ENCODE measurements around the gene AFMID.

DNA sequence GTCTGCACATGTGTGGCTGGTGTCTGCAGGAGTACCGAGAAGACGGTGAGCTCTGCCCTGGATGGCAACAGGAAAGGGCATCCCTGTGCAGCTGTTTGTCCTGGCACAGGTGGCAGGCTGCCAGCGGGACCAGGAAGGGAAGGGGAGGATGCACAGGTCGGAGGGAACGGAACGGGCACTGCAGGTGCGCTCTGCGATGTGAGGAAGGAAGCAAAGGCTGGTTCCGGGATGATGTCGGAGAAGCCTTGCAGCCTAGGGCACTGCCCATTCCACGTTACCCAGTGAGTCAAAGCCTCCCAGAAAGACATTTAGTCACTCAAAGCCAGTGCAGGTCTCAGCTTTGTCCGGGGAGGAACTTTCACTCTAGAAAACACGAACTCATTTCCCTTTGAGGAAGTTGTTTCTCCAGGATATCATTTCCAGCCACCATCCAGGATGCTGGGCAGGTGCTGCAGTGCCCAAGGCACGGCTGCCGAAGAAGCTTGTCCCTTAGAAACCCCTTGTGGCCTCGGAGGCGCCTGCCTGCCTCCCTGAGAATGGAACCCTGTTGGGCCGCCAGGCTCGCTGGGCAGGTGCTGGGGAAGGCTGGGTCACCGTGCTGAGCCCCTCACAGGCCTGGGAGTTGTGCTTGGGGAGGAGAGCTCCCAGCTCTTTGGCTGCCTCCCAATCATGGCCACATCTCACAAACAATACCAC, 39.7 kb downstream of the AFMID start:
- TF ChIP-seq, protein P1, sequence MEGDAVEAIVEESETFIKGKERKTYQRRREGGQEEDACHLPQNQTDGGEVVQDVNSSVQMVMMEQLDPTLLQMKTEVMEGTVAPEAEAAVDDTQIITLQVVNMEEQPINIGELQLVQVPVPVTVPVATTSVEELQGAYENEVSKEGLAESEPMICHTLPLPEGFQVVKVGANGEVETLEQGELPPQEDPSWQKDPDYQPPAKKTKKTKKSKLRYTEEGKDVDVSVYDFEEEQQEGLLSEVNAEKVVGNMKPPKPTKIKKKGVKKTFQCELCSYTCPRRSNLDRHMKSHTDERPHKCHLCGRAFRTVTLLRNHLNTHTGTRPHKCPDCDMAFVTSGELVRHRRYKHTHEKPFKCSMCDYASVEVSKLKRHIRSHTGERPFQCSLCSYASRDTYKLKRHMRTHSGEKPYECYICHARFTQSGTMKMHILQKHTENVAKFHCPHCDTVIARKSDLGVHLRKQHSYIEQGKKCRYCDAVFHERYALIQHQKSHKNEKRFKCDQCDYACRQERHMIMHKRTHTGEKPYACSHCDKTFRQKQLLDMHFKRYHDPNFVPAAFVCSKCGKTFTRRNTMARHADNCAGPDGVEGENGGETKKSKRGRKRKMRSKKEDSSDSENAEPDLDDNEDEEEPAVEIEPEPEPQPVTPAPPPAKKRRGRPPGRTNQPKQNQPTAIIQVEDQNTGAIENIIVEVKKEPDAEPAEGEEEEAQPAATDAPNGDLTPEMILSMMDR (IDR thresholded peaks at IDR 0.05; ENCODE audit: low read length): no peak
- TF ChIP-seq EZH2phosphoT487 (IDR thresholded peaks at IDR 0.05; ENCODE audit: low read length): no peak
